GM12878 (cell line): Measurements from ENCODE around the gene ZNF317. TPM values are rescaled to one million over a fixed set of nuclear protein-coding genes. Genes with fewer than 3 reads are reported as not detected.

Experiments used
- ASH2L ChIP-seq: fragments of 300-600, 200-600 bp; sonication (generic); IDR thresholded peaks from 2 replicates; pipeline ENCODE4 v1.6.1; 2017; ENCODE audit warnings: low read depth, mild to moderate bottlenecking, borderline replicate concordance
- BACH1 ChIP-seq: fragments of 450-650 bp; IDR thresholded peaks from 2 replicates; pipeline ENCODE4 v1.6.1; 2017; ENCODE audit warnings: mild to moderate bottlenecking, borderline replicate concordance
- BHLHE40 ChIP-seq, 2 experiments: fragments of 450-650 bp in 1 of 2; IDR thresholded peaks; 2 replicates each; pipeline ENCODE4 v1.6.1; 2011 to 2017; ENCODE audit warnings: low read depth in 2 of 2, borderline replicate concordance in 1 of 2, improper control_type of control experiment in 1 of 2, low read length in 1 of 2, mild to moderate bottlenecking in 1 of 2
- BRCA1 ChIP-seq: IDR thresholded peaks from 2 replicates; pipeline ENCODE4 v1.6.1; 2011; ENCODE audit warnings: low read depth, low read length, improper control_type of control experiment
- E4F1 ChIP-seq: fragments of 450-650 bp; IDR thresholded peaks from 2 replicates; pipeline ENCODE4 v1.6.1; 2018; ENCODE audit warnings: borderline replicate concordance, mild to moderate bottlenecking; ENCODE audit not compliant: partially characterized antibody
- FOXM1 ChIP-seq: IDR thresholded peaks from 2 replicates; pipeline ENCODE4 v1.6.1; 2012; ENCODE audit warnings: low read depth, mild to moderate bottlenecking, inconsistent platforms, low read length, moderate library complexity
- IKZF1 ChIP-seq: fragments of 450-650 bp; conservative IDR thresholded peaks from 2 replicates; pipeline ENCODE4 v1.6.1; 2017; ENCODE audit warnings: antibody characterized with exemption, mild to moderate bottlenecking
- IRF4 ChIP-seq: IDR thresholded peaks from 2 replicates; pipeline ENCODE4 v1.6.1; 2011; ENCODE audit warnings: low read depth, low read length
- IRF5 ChIP-seq: fragments of 450-650 bp; IDR thresholded peaks from 2 replicates; pipeline ENCODE4 v1.6.1; 2017; ENCODE audit warnings: borderline replicate concordance
- JUNB ChIP-seq: IDR thresholded peaks from 2 replicates; pipeline ENCODE4 v1.6.1; 2016; ENCODE audit warnings: antibody characterized with exemption, mild to moderate bottlenecking
- MTA2 ChIP-seq: fragments of 450-650 bp; IDR thresholded peaks from 2 replicates; pipeline ENCODE4 v1.6.1; 2016; ENCODE audit warnings: low read depth, mild to moderate bottlenecking, moderate library complexity
- NBN ChIP-seq: fragments of 450-650 bp; IDR thresholded peaks from 2 replicates; pipeline ENCODE4 v1.6.1; 2016
- POLR2A ChIP-seq: IDR thresholded peaks from 2 replicates; pipeline ENCODE4 v1.6.1; 2011; ENCODE audit warnings: low read depth, mild to moderate bottlenecking, low read length
- RAD21 ChIP-seq: IDR thresholded peaks from 2 replicates; pipeline ENCODE4 v1.6.1; 2011; ENCODE audit warnings: mild to moderate bottlenecking, low read depth, low read length, moderate library complexity; ENCODE audit not compliant: insufficient read depth
- RBBP5 ChIP-seq: fragments of 200-600 bp; sonication (generic); conservative IDR thresholded peaks from 2 replicates; pipeline ENCODE4 v1.6.1; 2016
- RFX5 ChIP-seq: IDR thresholded peaks from 2 replicates; pipeline ENCODE4 v1.6.1; 2011; ENCODE audit warnings: low read depth, low read length, improper control_type of control experiment
- RUNX3 ChIP-seq: IDR thresholded peaks from 2 replicates; pipeline ENCODE4 v1.6.1; 2012; ENCODE audit warnings: low read length, inconsistent platforms
- SIN3A ChIP-seq: IDR thresholded peaks from 2 replicates; pipeline ENCODE4 v1.6.1; 2012; ENCODE audit warnings: low read depth, low read length, improper control_type of control experiment
- SP1 ChIP-seq: IDR thresholded peaks from one replicate; pipeline ENCODE4 v1.6.1; 2011; ENCODE audit warnings: low read depth, low read length
- SRF ChIP-seq, 2 experiments: IDR thresholded peaks; 2 replicates each; pipeline ENCODE4 v1.6.1; 2011; ENCODE audit warnings: low read depth in 2 of 2, low read length in 2 of 2, mild to moderate bottlenecking in 1 of 2, moderate library complexity in 1 of 2
- STAT1 ChIP-seq: fragments of 450-650 bp; conservative IDR thresholded peaks from 2 replicates; pipeline ENCODE4 v1.6.1; 2014; ENCODE audit warnings: antibody characterized with exemption, mild to moderate bottlenecking
- ZNF24 ChIP-seq: fragments of 450-650 bp; IDR thresholded peaks from 2 replicates; pipeline ENCODE4 v1.6.1; 2017; ENCODE audit warnings: antibody characterized with exemption, mild to moderate bottlenecking
- ZNF687 ChIP-seq: fragments of 450-650 bp; IDR thresholded peaks from 2 replicates; pipeline ENCODE4 v1.6.1; 2017; ENCODE audit warnings: mild to moderate bottlenecking, moderate library complexity
- ZSCAN29 ChIP-seq: fragments of 450-650 bp; IDR thresholded peaks from 2 replicates; pipeline ENCODE4 v1.6.1; 2017; ENCODE audit warnings: mild to moderate bottlenecking, moderate library complexity
- ZZZ3 ChIP-seq: IDR thresholded peaks from 2 replicates; pipeline ENCODE4 v1.6.1; 2011; ENCODE audit warnings: low read depth; ENCODE audit not compliant: control insufficient read depth, insufficient read length
- polyA plus RNA-seq, 11 experiments: library from polyadenylated mRNA; depleted of rRNA in 4 of 11; unstranded in 6 of 11; stranded (reverse) in 5 of 11; fragments of >200 nt; fragmentation: Nextera tagmentation in 4 of 11; fragmentation: Illumina TruSeq in 1 of 11; extraction: Ambion mirVana in 4 of 11; extraction: Trizol in 1 of 11; gene quantifications; 1 replicate in 1 of 11; 2 replicates in 10 of 11; pipeline versions ENCODE4 v1.2.1 to v1.2.3, GENCODE V29; 2011 to 2016; ENCODE audit warnings: inconsistent platforms in 2 of 11, missing spikeins in 2 of 11, low read depth in 1 of 11
- total RNA-seq, 4 experiments: library from RNA; depleted of rRNA in 3 of 4; stranded (reverse); fragments of >200 nt in 3 of 4; fragmentation: Illumina TruSeq in 1 of 4; extraction: Trizol in 1 of 4; gene quantifications; 2 replicates each; pipeline versions ENCODE4 v1.2.1 to v1.2.3, GENCODE V29; 2013 to 2021

Gene ZNF317
- total and polyA plus RNA-seq, 10 of the 15 experiments (the other 5 are each of a cell fraction or from before 2014, with no cell fraction given) = 22.7 to 39.4 (median 32.6) TPM

GRCh38 chr19:9140159-9140874, at the start of gene ZNF317 (continued):
- no peak for TF ChIP-seq FOXM1
- no peak for TF ChIP-seq RFX5
- peak; percentile 89 for TF ChIP-seq E4F1
- peak; percentile 64; the same call in 1 of the 2 replicates for TF ChIP-seq ZNF687
- no peak for TF ChIP-seq ZZZ3
- TF ChIP-seq RUNX3 = no peak; the same call in none of the 2 replicates
- TF ChIP-seq SRF (IDR thresholded peaks at IDR 0.05; ENCODE audit: low read depth in 2 of 2, low read length in 2 of 2) = no peak
- TF ChIP-seq STAT1 = peak; percentile 86; the same call in 1 of the 2 replicates
- 0 out of 2 replicates have a peak, but pooled peaks have one; percentile 74 for TF ChIP-seq RBBP5
- no peak for TF ChIP-seq ZSCAN29
- peak; percentile 81; the same call in 1 of the 2 replicates for TF ChIP-seq NBN
- no peak for TF ChIP-seq SP1
- TF ChIP-seq BACH1 = peak; percentile 24; the same call in 1 of the 2 replicates
- no peak; the same call in 1 of the 2 replicates for TF ChIP-seq SIN3A
- peak; percentile 89 for TF ChIP-seq BRCA1
- peak in 1 of 2 experiments; percentile 58; a peak in 2 of 4 replicates for TF ChIP-seq BHLHE40 (IDR thresholded peaks at IDR 0.05; ENCODE audit: borderline replicate concordance in 1 of 2, low read depth in 2 of 2, low read length in 1 of 2)
- TF ChIP-seq POLR2A = peak; percentile 96
- TF ChIP-seq JUNB = no peak
- TF ChIP-seq IRF4 = no peak
- peak; percentile 82 for TF ChIP-seq IKZF1
- peak; percentile 75; the same call in 1 of the 2 replicates for TF ChIP-seq ASH2L
- TF ChIP-seq MTA2 = peak; percentile 33; the same call in 1 of the 2 replicates
- peak; percentile 80 for TF ChIP-seq IRF5
- no peak for TF ChIP-seq RAD21
- no peak for TF ChIP-seq ZNF24
